NT2/D1 (cell line): ENCODE data around the gene ATP5PD.

ENCODE experiments used
- DNase-seq: peaks from one replicate; pipeline ENCODE4 v3.0.0-alpha.2; 2011; ENCODE audit warnings: low read depth, low spot score
- H3K27me3 ChIP-seq: 2 replicates; pipeline ENCODE4 v1.6.0; 2011; ENCODE audit warnings: mild to moderate bottlenecking; ENCODE audit not compliant: insufficient read length, insufficient read depth
- H3K36me3 ChIP-seq: 2 replicates; pipeline ENCODE4 v1.6.1; 2011; ENCODE audit warnings: mild to moderate bottlenecking, low read length, mixed read lengths; ENCODE audit not compliant: insufficient read depth, insufficient read length
- H3K4me1 ChIP-seq: 2 replicates; pipeline ENCODE4 v1.5.1; 2011; ENCODE audit not compliant: insufficient read depth, insufficient read length
- H3K4me3 ChIP-seq: 2 replicates; pipeline ENCODE4 v1.5.1; 2011; ENCODE audit warnings: low read depth; ENCODE audit not compliant: insufficient read length
- H3K9ac ChIP-seq: 2 replicates; pipeline ENCODE4 v1.6.0; 2011; ENCODE audit warnings: low read depth; ENCODE audit not compliant: insufficient read length
- H3K9me3 ChIP-seq: 2 replicates; pipeline ENCODE4 v1.5.1; 2011; ENCODE audit warnings: mild to moderate bottlenecking, low read length; ENCODE audit not compliant: insufficient read depth
- SUZ12 ChIP-seq: IDR thresholded peaks from 2 replicates; pipeline ENCODE4 v1.6.1; 2011; ENCODE audit not compliant: insufficient read length, insufficient read depth; ENCODE audit errors: extremely low read depth
- YY1 ChIP-seq: IDR thresholded peaks from 2 replicates; pipeline ENCODE4 v1.6.1; 2011; ENCODE audit not compliant: insufficient read length, insufficient read depth
- ZNF274 ChIP-seq: IDR thresholded peaks from 2 replicates; pipeline ENCODE4 v1.6.1; 2011; ENCODE audit warnings: mild to moderate bottlenecking, low read depth, low read length

The ATP5PD gene

DNA sequence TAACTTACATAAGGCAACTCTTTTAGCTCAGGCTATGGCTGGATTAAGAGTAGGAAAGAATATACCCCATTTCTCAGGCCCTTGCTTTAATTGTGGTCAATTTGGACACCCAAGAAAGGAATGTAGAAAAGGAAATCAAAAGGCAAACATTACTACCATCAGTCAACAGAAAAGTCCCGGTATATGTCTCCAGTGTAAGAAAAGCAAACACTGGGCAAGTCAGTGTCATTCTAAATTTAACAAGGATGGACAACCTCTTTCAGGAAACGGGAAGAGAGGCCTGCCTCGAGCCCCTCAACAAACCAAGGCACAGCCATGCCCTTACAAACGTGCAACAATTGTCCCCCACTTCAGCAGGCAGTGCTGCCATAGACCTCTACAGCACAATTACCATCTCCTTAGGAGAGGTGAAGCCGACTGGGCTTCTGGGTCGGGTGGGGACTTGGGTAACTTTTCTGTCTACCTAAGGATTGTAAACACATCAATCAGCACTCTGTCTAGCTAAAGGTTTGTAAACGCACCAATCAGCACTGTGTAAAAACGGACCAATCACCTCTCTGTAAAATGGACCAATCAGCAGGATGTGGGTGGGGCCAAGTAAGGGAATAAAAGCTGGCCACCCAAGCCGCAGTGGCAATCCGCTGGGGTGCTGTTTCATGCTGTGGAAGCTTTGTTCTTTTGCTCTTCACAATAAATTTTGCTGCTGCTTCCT is 21.9 kb downstream of the ATP5PD start:
- TF ChIP-seq SUZ12 (no peak), YY1 (no peak), ZNF274 (no peak)
- Histone ChIP-seq H3K36me3 (peaks cover 35% of the 10 kb centered on the region), H3K4me1 (no peaks in the 10 kb centered on the region), H3K9ac (no peak overlapping the region), H3K9me3 (peaks cover 16% of the 10 kb centered on the region), H3K4me3 (no peak overlapping the region), H3K27me3 (no peaks in the 10 kb centered on the region)
- no peak for DNase-seq

DNA sequence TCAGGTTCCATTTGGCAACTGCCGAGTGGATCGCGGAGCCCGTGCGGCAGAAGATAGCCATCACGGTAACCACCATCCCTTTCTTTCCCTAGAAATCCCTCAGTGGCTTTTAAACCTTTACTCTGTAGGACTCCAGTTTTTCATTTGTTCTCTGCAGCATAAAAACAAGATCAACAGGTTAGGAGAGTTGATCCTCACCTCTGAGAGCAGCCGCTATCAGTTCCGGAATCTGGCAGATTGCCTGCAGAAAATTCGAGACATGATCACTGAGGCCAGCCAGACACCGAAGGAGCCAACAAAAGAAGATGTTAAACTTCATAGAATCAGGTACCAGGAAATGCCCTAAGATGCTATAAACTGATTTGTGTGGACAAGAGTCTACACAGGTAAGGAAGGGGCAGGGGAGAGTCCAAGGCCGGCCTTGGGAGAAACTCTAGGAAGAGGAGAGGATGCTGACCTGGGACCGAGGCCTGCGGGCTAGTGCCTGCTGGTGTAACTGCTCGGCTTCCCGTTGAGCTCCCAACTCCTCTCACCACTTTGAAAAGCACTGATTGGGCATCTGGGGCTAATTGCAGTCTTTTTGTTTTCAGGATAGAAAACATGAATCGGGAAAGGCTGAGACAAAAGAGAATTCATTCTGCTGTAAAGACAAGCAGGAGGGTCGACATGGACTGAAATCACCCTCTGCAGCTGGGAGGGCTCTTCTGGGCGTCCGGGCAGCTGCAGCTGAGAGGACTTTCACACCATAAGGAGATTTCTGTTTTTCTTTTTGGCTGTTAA is 26.2 kb downstream of the ATP5PD start:
- peaks cover 8% of the 10 kb centered on the region; the same call in 1 of the 2 replicates for H3K9me3 ChIP-seq
- no peak overlapping the region for H3K9ac ChIP-seq
- H3K4me1 ChIP-seq, result no peaks in the 10 kb centered on the region
- H3K4me3 ChIP-seq, result no peak overlapping the region
- TF ChIP-seq YY1 (no peak), SUZ12 (no peak), ZNF274 (no peak)
- H3K36me3 ChIP-seq, result peaks cover 67% of the 10 kb centered on the region
- DNase-seq, result no peak
- H3K27me3 ChIP-seq, result no peaks in the 10 kb centered on the region

DNA sequence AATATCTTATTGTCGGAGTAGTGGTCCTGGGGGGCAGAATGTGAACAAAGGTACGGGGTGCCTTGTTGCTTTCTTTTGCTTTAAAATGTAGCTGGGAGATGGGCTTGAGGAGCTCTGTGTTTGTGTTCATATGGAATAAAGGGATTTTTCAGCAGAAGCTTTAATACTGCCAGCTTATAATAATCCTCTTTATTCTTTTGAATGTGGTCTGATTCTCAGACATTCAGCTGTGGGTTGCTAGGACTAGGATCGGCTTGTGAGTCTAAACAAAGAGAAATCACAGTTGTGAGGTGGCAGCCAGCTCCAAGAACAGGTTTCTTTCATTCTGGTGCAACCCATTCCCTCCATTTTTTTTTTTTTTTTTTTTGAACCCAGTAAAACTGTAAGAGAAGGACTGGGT is 27.1 kb downstream of the ATP5PD start:
- no peak for DNase-seq
- Histone ChIP-seq H3K27me3 (no peaks in the 10 kb centered on the region), H3K9me3 (peaks cover 2% of the 10 kb centered on the region; the same call in 1 of the 2 replicates), H3K36me3 (peaks cover 67% of the 10 kb centered on the region), H3K4me3 (no peak overlapping the region), H3K4me1 (no peaks in the 10 kb centered on the region), H3K9ac (no peak overlapping the region)
- TF ChIP-seq ZNF274 (no peak), YY1 (no peak), SUZ12 (no peak)

DNA sequence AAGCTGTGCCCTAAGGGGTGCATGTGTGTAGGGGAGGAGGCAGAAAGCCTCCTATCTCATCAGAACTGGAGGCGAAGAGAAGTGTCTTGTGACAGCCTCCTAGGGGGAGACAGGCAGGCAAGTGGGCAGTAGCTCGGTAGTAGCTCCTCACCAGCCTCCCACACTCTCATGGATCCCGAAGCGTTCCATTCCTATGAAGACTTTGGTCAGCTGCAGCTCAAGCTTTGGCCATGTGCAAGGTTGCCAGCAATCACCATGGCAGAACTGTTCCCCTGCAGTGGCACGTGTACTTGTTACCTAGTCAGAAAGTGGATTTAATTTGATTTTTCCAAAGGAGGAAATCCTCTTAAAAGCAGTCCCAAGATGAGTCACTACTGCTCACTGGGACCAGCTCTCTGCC is 27.6 kb downstream of the ATP5PD start:
- H3K36me3 ChIP-seq, result peaks cover 67% of the 10 kb centered on the region
- no peak for TF ChIP-seq YY1
- TF ChIP-seq SUZ12, result no peak
- no peak for TF ChIP-seq ZNF274
- H3K4me3 ChIP-seq, result no peak overlapping the region
- no peak overlapping the region for H3K9ac ChIP-seq
- H3K9me3 ChIP-seq, result no peaks in the 10 kb centered on the region
- no peak for DNase-seq
- H3K27me3 ChIP-seq, result no peaks in the 10 kb centered on the region
- no peaks in the 10 kb centered on the region for H3K4me1 ChIP-seq

DNA sequence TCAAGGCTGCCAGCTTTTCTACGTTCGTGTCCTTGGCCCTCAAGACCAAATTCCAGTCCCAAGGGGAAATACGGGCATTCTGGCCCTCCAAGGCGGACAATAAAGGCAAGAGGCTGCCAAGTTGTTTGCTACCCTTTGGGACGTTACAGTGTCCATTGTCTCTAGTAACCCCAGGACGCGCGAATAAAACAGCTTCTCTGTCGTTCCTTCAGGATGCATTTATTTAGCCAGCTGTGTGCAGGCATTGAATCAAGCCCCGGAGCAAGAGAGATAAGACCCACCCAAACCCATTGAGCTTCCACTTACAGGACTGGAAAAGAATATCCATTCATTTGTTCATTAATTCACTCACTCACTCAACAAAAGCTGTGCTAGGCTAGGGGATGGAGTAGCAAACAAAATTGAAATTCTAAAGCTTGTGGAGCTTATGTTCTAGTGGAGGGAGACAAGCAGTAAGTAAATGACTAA is 33.6 kb downstream of the ATP5PD start:
- Histone ChIP-seq H3K9me3 (no peaks in the 10 kb centered on the region), H3K4me1 (no peaks in the 10 kb centered on the region), H3K4me3 (peak overlapping the region; percentile 90), H3K9ac (peak overlapping the region; percentile 96), H3K27me3 (no peaks in the 10 kb centered on the region), H3K36me3 (peaks cover 23% of the 10 kb centered on the region)
- no peak for DNase-seq
- TF ChIP-seq ZNF274 (no peak), SUZ12 (no peak), YY1 (no peak)

DNA sequence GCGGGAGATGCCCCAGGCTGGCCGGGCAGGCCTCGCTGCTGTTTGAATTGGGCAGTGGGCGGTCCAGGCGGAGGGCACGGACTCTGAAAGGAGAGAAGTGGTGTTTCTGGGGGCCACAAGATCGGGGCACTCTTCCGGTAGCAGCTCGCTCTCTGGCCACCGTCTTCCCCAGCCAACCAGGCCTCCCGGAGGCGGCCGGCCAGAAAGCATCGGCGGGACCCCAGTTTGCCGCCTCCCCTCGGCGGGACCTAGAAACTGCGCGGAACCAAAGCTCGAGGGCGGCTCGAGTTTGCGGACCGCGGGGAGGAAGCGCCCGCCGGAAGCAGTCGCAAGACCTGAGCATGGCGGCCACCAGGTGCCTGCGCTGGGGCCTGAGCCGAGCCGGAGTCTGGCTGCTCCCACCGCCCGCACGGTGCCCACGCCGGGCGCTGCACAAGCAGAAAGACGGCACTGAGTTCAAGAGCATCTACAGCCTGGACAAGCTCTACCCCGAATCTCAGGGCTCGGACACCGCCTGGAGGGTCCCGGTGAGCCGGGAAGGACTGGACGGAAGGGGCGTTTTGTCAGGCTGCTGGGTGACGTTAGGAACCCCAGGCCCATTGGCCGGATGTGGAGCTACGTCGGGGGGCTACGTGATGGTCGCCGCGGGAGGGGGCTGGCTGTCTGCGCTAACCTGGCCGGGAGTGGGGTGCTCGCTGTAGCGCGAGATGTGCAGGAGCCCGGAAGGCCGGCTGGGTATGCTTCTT is 34.2 kb downstream of the ATP5PD start, which contains the start of gene MRPL58:
Gene MRPL58, plus strand, starts transcription at position 325 of the 746 bp plus-strand sequence. Its CDS starts 17 bp downstream, at position 342.
- peak; percentile 81 for DNase-seq
- Histone ChIP-seq H3K4me1 (no peaks in the 10 kb centered on the region), H3K9ac (peak within 1 kb of the TSS; percentile 96), H3K36me3 (peaks cover 19% of the 10 kb centered on the region), H3K27me3 (no peaks in the 10 kb centered on the region), H3K4me3 (peak within 1 kb of the TSS; percentile 90), H3K9me3 (no peaks in the 10 kb centered on the region)
- TF ChIP-seq SUZ12 (no peak), YY1 (peak; percentile 80), ZNF274 (no peak)
